H1 (cell line): ENCODE results near the gene FBXL17. TPM values are rescaled to one million over a fixed set of nuclear protein-coding genes. Genes with fewer than 3 reads are reported as not detected.

Source experiments
- CTCF ChIA-PET: fragments of 300-600 bp; sonication (Branson Sonifier 250); formaldehyde crosslinking; loops from one replicate; lab custom pipeline; 2021; ENCODE audit not compliant: partially characterized antibody; lab: Charles Lee
- POLR2A ChIA-PET: fragments of 300-600 bp; sonication (Branson Sonifier 250); formaldehyde crosslinking; loops from one replicate; lab custom pipeline; 2021; ENCODE audit warnings: inconsistent platforms; ENCODE audit not compliant: partially characterized antibody; lab: Charles Lee
- DNase-seq, 2 experiments: peaks; one replicate each; pipeline versions ENCODE4 v3.0.0 to v3.0.0-alpha.2; 2010 to 2022; ENCODE audit warnings: low spot score in 2 of 2, low read depth in 1 of 2, mixed read lengths in 1 of 2
- FAIRE-seq: peaks from 2 replicates; lab custom pipeline; 2011; peaks lifted over from hg19 to GRCh38; lab: Jason Lieb, UNC
- H2AFZ ChIP-seq: 2 replicates; pipeline ENCODE4 v1.8.1; 2012; ENCODE audit warnings: low read length, inconsistent platforms
- H2AK5ac ChIP-seq: 2 replicates; pipeline ENCODE4 v1.6.1; 2013; ENCODE audit warnings: low read depth, low read length
- H2BK120ac ChIP-seq: replicated peaks from 2 replicates; pipeline ENCODE3; 2013; ENCODE audit warnings: low read depth, low read length, inconsistent platforms
- H2BK12ac ChIP-seq: 2 replicates; pipeline ENCODE4 v1.6.1; 2013; ENCODE audit warnings: low read depth, low read length
- H2BK15ac ChIP-seq: 2 replicates; pipeline ENCODE4 v1.6.1; 2013; ENCODE audit warnings: low read length
- H2BK20ac ChIP-seq: 2 replicates; pipeline ENCODE4 v1.6.1; 2013; ENCODE audit warnings: low read length
- H2BK5ac ChIP-seq: 2 replicates; pipeline ENCODE4 v1.6.1; 2013; ENCODE audit warnings: low read depth, low read length
- H3K14ac ChIP-seq: 2 replicates; pipeline ENCODE4 v1.6.1; 2013; ENCODE audit warnings: inconsistent platforms; ENCODE audit not compliant: insufficient read length
- H3K18ac ChIP-seq: 2 replicates; pipeline ENCODE4 v1.6.1; 2013; ENCODE audit warnings: low read length; ENCODE audit errors: extremely low read depth
- H3K23ac ChIP-seq: 2 replicates; pipeline ENCODE4 v1.6.1; 2013; ENCODE audit warnings: inconsistent platforms; ENCODE audit not compliant: insufficient read length
- H3K23me2 ChIP-seq: 2 replicates; pipeline ENCODE4 v1.6.1; 2013; ENCODE audit warnings: low read depth, low read length
- H3K27ac ChIP-seq: 2 replicates; pipeline ENCODE4 v1.6.1; 2011; ENCODE audit warnings: low read depth, low read length, inconsistent platforms
- H3K27me3 ChIP-seq, 4 experiments: replicated peaks in 1 of 4; 1 replicate in 1 of 4; 2 replicates in 3 of 4; pipeline versions ENCODE4 v1.6.1 to v1.8.1; 2011 to 2013; ENCODE audit warnings: low read length in 3 of 4, mild to moderate bottlenecking in 3 of 4, inconsistent platforms in 2 of 4, mixed read lengths in 2 of 4, moderate library complexity in 1 of 4; ENCODE audit not compliant: control insufficient read depth in 3 of 4, insufficient read depth in 3 of 4; ENCODE audit errors: extremely low read depth in 1 of 4
- H3K36me3 ChIP-seq, 4 experiments: 2 replicates each; pipeline versions ENCODE4 v1.6.1 to v1.8.1; 2011 to 2013; ENCODE audit warnings: mild to moderate bottlenecking in 4 of 4, low read length in 3 of 4, moderate library complexity in 2 of 4, control low read depth in 1 of 4, inconsistent platforms in 1 of 4; ENCODE audit not compliant: insufficient read depth in 4 of 4, control insufficient read depth in 2 of 4
- H3K4ac ChIP-seq: replicated peaks from 2 replicates; pipeline ENCODE3; 2013; ENCODE audit warnings: low read length, low read depth, mixed read lengths, inconsistent platforms; ENCODE audit not compliant: insufficient read length
- H3K4me1 ChIP-seq, 4 experiments: replicated peaks in 1 of 4; 1 replicate in 1 of 4; 2 replicates in 3 of 4; pipeline versions ENCODE4 v1.6.1 to v1.8.1; 2011 to 2013; ENCODE audit warnings: low read length in 3 of 4, inconsistent platforms in 2 of 4, mixed read lengths in 1 of 4; ENCODE audit not compliant: insufficient read depth in 4 of 4, control insufficient read depth in 3 of 4
- H3K4me2 ChIP-seq, 2 experiments: 2 replicates each; pipeline versions ENCODE4 v1.6.1 to v1.8.1; 2011 to 2013; ENCODE audit warnings: low read depth in 2 of 2, low read length in 2 of 2, control low read depth in 1 of 2, inconsistent platforms in 1 of 2, mild to moderate bottlenecking in 1 of 2; ENCODE audit not compliant: insufficient read depth in 1 of 2
- H3K4me3 ChIP-seq, 4 experiments: fragments of 200-600, 300-600 bp in 1 of 4; sonication (generic), shearing (Covaris generic), sonication (Bioruptor Twin) in 1 of 4; 2 replicates each; pipeline versions ENCODE4 v1.5.1 to v1.8.1; 2011 to 2016; ENCODE audit warnings: low read length in 4 of 4, low read depth in 3 of 4, control low read depth in 2 of 4, inconsistent platforms in 2 of 4, mild to moderate bottlenecking in 2 of 4, mixed read lengths in 1 of 4, moderate library complexity in 1 of 4; ENCODE audit not compliant: insufficient read depth in 2 of 4; ENCODE audit errors: extremely low read depth in 1 of 4
- H3K56ac ChIP-seq: replicated peaks from 2 replicates; pipeline ENCODE3; 2013; ENCODE audit warnings: low read depth, mild to moderate bottlenecking, mixed read lengths, low read length, inconsistent platforms; ENCODE audit not compliant: insufficient read length
- H3K79me1 ChIP-seq: 2 replicates; pipeline ENCODE4 v1.6.1; 2013; ENCODE audit warnings: low read depth, low read length, control low read depth
- H3K79me2 ChIP-seq, 2 experiments: 2 replicates each; pipeline versions ENCODE4 v1.6.1 to v1.8.1; 2012 to 2013; ENCODE audit warnings: low read length in 2 of 2, mild to moderate bottlenecking in 2 of 2, inconsistent platforms in 1 of 2; ENCODE audit not compliant: insufficient read depth in 2 of 2, control insufficient read depth in 1 of 2
- H3K9ac ChIP-seq, 4 experiments: replicated peaks in 1 of 4; 1 replicate in 1 of 4; 2 replicates in 3 of 4; pipeline versions ENCODE4 v1.6.1 to v1.8.1; 2011 to 2013; ENCODE audit warnings: low read depth in 3 of 4, low read length in 3 of 4, control low read depth in 2 of 4, mild to moderate bottlenecking in 2 of 4, moderate library complexity in 2 of 4, inconsistent platforms in 1 of 4; ENCODE audit errors: extremely low read depth in 1 of 4
- H3K9me3 ChIP-seq, 2 experiments: 2 replicates each; pipeline versions ENCODE4 v1.6.1 to v1.8.1; 2012 to 2013; ENCODE audit warnings: mild to moderate bottlenecking in 2 of 2, moderate library complexity in 2 of 2, control low read depth in 1 of 2, inconsistent platforms in 1 of 2, low read depth in 1 of 2, low read length in 1 of 2, mixed read lengths in 1 of 2; ENCODE audit not compliant: insufficient read depth in 2 of 2
- H4K20me1 ChIP-seq, 2 experiments: replicated peaks in 1 of 2; 2 replicates each; pipeline versions ENCODE3 to v1.8.1; 2011 to 2013; ENCODE audit warnings: inconsistent platforms in 2 of 2, low read length in 2 of 2, mild to moderate bottlenecking in 1 of 2; ENCODE audit not compliant: insufficient read depth in 2 of 2, control insufficient read depth in 1 of 2
- H4K5ac ChIP-seq: 2 replicates; pipeline ENCODE4 v1.6.1; 2013; ENCODE audit warnings: low read length, low read depth, mixed read lengths, inconsistent platforms; ENCODE audit not compliant: insufficient read length
- H4K8ac ChIP-seq: 2 replicates; pipeline ENCODE4 v1.8.0; 2013; ENCODE audit warnings: mild to moderate bottlenecking, moderate library complexity, low read length, inconsistent platforms; ENCODE audit not compliant: insufficient read depth; ENCODE audit errors: extremely low read depth
- H4K91ac ChIP-seq: replicated peaks from 2 replicates; pipeline ENCODE3; 2013; ENCODE audit warnings: low read length, mixed read lengths, inconsistent platforms; ENCODE audit not compliant: insufficient read length
- polyA plus RNA-seq, 7 experiments: library from polyadenylated mRNA; depleted of rRNA in 3 of 7; stranded (reverse) in 5 of 7; unstranded in 2 of 7; fragments of >200 nt in 5 of 7; fragments of 200-250 nt in 2 of 7; gene quantifications; 1 replicate in 5 of 7; 2 replicates in 1 of 7; 4 replicates in 1 of 7; pipeline versions ENCODE4 v1.2.1 to v1.2.3, GENCODE V29; 2011 to 2013; ENCODE audit warnings: missing spikeins in 2 of 7, mixed read lengths in 2 of 7
- total RNA-seq: library from RNA; stranded (reverse); fragmentation: NEBNext Ultra II Directional; extraction: Animal tissue kit (Norgen Biotek cat#: 25700); gene quantifications from 2 replicates; pipeline ENCODE4 v1.2.1, GENCODE V29; 2021
- TF ChIP-seq, protein P1 (sequence below): fragments of 300-600 bp; sonication (generic); IDR thresholded peaks from 2 replicates; pipeline ENCODE4 v1.7.1; 2012; ENCODE audit warnings: low read length, moderate library complexity, mild to moderate bottlenecking, inconsistent platforms; ENCODE audit not compliant: insufficient replicate concordance

Gene FBXL17
- total and polyA plus RNA-seq, 2 of the 8 experiments (the other 6 are each of a cell fraction or from before 2014, with no cell fraction given): 0.35 to 4.3 TPM

DNA sequence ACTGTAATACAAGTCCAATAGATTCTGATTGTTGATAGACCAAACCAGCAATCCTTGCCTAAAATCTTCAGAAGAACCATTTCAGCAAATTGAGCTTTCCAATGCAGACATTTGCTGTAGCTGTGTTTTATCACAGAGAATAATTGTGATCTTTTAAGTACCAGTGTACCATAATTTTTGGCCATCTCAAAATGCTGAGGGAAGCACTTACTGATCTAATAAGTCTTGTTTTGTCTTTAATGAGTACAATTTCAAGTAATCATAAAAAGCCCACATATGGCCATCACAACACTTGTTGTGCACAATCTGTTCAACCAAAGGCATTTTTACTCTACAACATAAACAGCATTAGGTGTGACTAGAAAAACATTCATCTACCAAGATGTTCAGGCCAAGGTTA lies 159.9 kb downstream of the FBXL17 start:
- H3K27ac ChIP-seq: no peak overlapping the region
- no peak overlapping the region for H3K4me3 ChIP-seq
- no peaks in the 10 kb centered on the region for H4K20me1 ChIP-seq
- no peak overlapping the region for H2BK12ac ChIP-seq
- H2BK15ac ChIP-seq: no peak overlapping the region
- no peak overlapping the region for H2BK120ac ChIP-seq
- no peaks in the 10 kb centered on the region for H3K79me1 ChIP-seq
- no peak overlapping the region for H3K23ac ChIP-seq
- H3K36me3 ChIP-seq: no peaks in the 10 kb centered on the region
- no peak overlapping the region for H3K4me2 ChIP-seq
- POLR2A ChIA-PET: no interaction called here
- H3K9ac ChIP-seq: no peak overlapping the region
- DNase-seq: no peak
- H3K9me3 ChIP-seq: no peaks in the 10 kb centered on the region
- no peak overlapping the region for H4K5ac ChIP-seq
- H2BK20ac ChIP-seq: no peak overlapping the region
- H4K91ac ChIP-seq: no peak overlapping the region
- H3K4ac ChIP-seq: no peak overlapping the region
- FAIRE-seq: no peak
- H2AK5ac ChIP-seq: no peak overlapping the region
- H3K4me1 ChIP-seq: no peaks in the 10 kb centered on the region
- H3K27me3 ChIP-seq: no peaks in the 10 kb centered on the region
- no peaks in the 10 kb centered on the region for H3K79me2 ChIP-seq
- no peak overlapping the region for H3K14ac ChIP-seq
- no peak overlapping the region for H3K18ac ChIP-seq
- H2BK5ac ChIP-seq: no peak overlapping the region
- CTCF ChIA-PET: interaction anchor here (1.5 kb wide), 1 partner anchor 18 kb away, joined by 3 read pairs; no protein-coding TSS in a partner anchor
- no peaks in the 10 kb centered on the region; the same call in 1 of the 2 replicates for H3K23me2 ChIP-seq
- H3K56ac ChIP-seq: no peak overlapping the region
- no peak overlapping the region for H4K8ac ChIP-seq
- no peak overlapping the region for H2AFZ ChIP-seq
- TF ChIP-seq, protein P1, sequence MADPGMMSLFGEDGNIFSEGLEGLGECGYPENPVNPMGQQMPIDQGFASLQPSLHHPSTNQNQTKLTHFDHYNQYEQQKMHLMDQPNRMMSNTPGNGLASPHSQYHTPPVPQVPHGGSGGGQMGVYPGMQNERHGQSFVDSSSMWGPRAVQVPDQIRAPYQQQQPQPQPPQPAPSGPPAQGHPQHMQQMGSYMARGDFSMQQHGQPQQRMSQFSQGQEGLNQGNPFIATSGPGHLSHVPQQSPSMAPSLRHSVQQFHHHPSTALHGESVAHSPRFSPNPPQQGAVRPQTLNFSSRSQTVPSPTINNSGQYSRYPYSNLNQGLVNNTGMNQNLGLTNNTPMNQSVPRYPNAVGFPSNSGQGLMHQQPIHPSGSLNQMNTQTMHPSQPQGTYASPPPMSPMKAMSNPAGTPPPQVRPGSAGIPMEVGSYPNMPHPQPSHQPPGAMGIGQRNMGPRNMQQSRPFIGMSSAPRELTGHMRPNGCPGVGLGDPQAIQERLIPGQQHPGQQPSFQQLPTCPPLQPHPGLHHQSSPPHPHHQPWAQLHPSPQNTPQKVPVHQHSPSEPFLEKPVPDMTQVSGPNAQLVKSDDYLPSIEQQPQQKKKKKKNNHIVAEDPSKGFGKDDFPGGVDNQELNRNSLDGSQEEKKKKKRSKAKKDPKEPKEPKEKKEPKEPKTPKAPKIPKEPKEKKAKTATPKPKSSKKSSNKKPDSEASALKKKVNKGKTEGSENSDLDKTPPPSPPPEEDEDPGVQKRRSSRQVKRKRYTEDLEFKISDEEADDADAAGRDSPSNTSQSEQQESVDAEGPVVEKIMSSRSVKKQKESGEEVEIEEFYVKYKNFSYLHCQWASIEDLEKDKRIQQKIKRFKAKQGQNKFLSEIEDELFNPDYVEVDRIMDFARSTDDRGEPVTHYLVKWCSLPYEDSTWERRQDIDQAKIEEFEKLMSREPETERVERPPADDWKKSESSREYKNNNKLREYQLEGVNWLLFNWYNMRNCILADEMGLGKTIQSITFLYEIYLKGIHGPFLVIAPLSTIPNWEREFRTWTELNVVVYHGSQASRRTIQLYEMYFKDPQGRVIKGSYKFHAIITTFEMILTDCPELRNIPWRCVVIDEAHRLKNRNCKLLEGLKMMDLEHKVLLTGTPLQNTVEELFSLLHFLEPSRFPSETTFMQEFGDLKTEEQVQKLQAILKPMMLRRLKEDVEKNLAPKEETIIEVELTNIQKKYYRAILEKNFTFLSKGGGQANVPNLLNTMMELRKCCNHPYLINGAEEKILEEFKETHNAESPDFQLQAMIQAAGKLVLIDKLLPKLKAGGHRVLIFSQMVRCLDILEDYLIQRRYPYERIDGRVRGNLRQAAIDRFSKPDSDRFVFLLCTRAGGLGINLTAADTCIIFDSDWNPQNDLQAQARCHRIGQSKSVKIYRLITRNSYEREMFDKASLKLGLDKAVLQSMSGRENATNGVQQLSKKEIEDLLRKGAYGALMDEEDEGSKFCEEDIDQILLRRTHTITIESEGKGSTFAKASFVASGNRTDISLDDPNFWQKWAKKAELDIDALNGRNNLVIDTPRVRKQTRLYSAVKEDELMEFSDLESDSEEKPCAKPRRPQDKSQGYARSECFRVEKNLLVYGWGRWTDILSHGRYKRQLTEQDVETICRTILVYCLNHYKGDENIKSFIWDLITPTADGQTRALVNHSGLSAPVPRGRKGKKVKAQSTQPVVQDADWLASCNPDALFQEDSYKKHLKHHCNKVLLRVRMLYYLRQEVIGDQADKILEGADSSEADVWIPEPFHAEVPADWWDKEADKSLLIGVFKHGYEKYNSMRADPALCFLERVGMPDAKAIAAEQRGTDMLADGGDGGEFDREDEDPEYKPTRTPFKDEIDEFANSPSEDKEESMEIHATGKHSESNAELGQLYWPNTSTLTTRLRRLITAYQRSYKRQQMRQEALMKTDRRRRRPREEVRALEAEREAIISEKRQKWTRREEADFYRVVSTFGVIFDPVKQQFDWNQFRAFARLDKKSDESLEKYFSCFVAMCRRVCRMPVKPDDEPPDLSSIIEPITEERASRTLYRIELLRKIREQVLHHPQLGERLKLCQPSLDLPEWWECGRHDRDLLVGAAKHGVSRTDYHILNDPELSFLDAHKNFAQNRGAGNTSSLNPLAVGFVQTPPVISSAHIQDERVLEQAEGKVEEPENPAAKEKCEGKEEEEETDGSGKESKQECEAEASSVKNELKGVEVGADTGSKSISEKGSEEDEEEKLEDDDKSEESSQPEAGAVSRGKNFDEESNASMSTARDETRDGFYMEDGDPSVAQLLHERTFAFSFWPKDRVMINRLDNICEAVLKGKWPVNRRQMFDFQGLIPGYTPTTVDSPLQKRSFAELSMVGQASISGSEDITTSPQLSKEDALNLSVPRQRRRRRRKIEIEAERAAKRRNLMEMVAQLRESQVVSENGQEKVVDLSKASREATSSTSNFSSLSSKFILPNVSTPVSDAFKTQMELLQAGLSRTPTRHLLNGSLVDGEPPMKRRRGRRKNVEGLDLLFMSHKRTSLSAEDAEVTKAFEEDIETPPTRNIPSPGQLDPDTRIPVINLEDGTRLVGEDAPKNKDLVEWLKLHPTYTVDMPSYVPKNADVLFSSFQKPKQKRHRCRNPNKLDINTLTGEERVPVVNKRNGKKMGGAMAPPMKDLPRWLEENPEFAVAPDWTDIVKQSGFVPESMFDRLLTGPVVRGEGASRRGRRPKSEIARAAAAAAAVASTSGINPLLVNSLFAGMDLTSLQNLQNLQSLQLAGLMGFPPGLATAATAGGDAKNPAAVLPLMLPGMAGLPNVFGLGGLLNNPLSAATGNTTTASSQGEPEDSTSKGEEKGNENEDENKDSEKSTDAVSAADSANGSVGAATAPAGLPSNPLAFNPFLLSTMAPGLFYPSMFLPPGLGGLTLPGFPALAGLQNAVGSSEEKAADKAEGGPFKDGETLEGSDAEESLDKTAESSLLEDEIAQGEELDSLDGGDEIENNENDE: no peak
